SKM-1 (cell line): ENCODE results near the gene DTNBP1.
A peak's percentile ranks its signal among the peaks of the same experiment; 100 is the strongest.

Source experiments
- DNase-seq: peaks from one replicate; lab custom pipeline; 2025; ENCODE audit not compliant: unreplicated experiment; lab: John Stamatoyannopoulos, UW

DTNBP1 gene

DNA sequence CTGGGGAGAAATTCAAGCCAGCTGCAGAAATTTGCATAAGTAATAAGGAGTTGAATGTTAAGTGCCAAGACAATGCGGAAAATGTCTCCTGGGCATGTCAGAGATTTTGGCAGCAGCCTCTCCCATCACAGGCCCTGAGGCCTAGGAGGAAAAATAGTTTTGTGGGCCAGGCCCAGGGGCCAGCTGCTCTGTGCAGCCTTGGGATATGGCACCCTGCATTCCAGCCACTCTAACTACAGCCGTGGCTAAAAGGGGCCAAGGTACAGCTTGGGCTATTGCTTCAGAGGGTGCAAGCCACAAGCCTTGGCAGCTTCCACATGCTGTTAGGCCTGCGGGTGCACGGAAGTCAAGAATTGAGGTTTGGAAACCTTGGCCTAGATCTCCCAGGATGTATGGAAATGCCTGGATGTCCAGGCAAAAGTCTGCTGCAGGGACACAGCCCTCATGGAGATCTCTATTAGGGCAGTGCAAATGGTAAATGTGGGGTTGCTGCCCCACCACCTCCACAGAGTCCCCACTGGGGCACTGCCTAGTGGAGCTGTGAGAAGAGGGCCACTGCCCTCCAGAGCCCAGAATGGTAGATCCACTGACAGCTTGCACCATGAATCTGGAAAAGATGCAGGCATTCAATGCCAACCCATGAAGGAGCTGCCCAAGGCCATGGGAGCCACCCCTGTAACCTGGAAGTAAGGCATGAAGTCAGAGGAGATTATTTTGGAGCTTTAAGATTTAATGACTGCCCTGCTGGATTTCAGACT lies 126.5 kb downstream of the DTNBP1 start:
- DNase-seq, result no peak

DNA sequence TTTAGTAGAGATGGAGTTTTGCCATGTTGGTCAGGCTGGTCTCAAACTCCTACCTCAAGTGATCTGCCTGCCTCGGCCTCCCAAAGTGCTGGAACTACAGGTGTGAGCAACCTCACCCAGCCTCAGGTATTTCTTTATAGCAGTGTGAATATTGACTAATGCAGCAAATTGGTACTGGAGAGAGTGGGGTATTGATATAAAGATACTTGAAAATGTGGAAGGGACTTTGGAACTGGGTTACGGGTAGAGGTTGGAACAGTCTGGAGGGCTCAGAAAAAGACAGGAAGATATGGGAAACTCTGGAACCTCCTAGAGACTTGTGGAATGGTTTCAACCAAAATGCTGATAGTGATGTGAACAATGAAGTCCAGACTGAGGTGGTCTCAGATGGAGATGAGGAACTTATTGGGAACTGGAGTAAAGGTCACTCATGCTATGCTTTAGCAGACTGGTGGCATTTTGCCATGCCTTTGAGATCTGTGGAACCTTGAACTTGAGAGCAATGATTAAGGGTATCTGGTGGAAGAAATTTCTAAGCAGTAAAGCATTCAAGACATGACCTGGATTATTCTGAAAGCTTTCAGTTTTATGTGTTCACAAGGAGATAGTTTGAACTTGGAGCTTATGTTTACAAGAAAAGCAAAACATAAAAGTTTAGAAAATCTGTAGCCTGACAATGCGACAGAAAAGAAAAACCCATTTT lies 127.2 kb downstream of the DTNBP1 start:
- DNase-seq, result no peak

DNA sequence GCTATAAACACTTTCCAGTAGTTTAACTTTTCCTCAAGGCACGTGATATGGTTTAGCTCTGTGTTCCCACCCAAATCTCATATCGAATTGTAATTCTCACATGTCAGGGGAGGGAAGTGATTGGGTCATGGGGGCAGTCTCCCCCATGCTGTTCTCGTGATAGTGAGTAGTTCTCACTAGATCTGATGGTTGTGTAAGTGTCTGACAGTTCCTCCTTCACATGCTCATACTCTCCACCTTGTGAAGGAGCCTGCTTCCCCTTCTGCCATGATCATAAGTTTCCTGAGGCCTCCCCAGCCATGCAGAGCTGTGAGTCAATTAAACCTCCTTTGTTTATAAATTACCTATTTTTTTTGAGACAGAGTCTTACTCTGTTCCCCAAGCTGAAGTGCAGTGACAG lies 127.9 kb downstream of the DTNBP1 start:
- peak; percentile 80 for DNase-seq

DNA sequence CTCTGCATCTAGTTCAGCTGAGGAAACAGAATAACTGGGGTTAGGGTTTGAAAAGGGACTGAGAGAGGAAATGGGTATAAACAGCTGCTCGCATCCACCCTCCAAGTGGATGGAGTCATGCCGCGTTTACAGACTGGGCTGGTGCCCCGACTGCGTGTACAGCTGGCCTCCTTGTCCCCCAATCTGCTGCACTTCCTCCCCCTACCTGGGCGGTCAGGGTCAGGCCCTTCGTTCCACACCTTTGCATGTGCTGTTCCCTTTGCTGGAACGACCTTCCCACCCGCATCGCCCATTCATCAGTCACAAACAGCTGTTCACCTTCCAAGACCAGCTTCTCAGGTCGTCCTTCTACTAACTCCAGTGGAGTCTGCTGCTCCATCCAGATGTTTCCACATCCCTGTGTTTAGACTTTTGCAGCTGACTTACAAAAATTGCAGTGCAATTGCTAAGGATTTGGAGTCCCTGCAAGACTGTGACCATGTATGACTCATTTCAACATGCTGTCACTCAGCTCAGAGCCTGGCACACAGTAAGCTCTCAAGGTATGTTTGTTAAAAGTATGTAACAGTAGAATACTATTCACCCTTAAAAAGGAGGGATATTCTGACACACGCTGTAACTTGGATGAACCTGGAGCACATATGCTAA lies 129.3 kb downstream of the DTNBP1 start:
- no peak for DNase-seq

DNA sequence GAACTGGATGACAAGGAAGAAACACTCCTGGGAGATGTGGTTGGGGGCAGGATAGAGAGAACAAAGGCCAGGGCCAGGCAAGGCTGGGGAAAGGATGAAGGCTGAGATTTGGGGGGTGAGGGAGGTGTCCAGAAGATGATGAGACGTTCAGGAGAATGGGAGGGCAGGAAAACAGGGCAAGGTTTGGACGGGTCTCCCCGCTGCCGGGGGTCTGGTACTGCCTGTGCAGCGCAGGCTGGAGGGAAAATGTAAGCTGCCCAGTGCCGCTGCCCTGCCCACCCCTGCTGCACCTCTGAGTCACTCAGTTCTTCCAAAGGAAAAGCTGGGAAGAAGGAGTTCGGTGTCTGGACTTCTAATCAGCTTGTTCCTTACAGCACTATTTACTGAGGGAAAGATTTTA lies 130.9 kb downstream of the DTNBP1 start:
- no peak for DNase-seq

DNA sequence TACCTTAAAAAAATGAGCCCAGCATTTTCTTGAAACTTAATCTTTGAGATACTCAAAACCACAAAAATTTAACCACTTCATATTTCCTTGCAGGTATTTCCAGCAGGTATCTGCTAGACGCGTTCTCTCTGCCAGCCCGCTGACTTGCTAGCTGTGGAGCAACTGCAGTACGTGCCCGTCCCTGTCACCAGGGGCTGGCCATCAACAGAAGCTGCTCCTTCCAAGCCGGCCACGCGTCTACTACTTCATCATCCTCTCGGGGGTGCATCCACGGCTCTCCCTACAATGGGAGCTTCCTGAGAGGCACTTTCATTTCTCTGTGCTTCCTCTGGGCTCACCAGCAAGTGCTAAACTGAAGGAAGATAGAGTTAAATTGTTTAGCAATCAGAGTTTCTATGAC lies 132.4 kb downstream of the DTNBP1 start:
- no peak for DNase-seq

DNA sequence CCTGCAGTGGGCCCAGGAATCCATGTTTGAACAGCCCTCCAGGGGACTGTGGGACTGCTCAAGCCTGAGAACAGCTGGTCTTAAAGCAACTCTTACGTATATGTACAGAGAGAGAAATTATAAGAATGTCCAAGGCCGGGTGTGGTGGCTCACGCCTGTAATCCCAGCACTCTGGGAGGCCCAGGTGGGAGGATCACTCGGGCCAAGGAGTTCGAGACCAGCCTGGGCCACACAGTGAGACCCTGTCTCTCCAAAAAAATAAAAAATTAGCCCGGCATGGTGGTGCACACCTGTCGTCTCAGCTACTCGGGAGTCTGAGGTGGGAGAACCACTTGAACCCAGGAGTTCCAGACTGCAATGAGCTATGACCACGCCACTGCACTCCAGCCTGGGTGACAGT lies 134.0 kb downstream of the DTNBP1 start:
- DNase-seq, result no peak

DNA sequence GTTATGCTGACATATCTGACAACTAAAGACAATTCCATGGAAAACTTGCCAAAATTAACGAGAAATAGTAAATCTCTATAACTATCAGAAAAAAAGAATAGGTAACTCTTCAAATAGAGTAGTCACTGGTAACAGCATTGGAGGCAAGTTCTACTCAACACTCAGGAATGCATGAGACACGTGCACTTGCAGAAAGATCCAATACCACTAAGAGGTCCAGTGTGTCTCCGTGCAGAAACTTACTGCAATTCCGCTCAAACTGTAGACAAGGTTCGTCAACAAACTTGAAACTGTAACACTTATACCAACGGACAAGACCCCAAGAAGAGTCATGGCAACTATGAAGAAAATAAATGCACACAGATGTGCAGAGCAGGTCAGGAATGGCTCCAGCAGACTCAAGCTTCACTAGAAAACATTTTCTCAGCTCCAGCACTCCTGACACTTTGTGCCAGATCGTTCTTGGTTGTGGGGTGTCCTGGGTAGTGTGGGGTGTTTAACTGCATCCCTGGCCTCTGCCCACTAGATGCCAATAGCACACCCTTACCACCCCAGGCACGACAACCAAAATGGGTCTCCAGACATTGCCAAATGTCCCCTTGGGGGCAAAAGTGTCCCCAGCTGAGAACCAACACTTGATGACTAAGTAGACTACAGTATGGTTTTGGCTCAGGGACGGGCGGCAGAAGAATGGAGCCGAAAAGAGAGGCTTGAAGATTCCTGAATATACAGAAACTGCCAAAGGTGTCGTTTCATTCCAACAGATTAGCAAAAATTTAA lies 134.8 kb downstream of the DTNBP1 start:
- DNase-seq, result no peak

DNA sequence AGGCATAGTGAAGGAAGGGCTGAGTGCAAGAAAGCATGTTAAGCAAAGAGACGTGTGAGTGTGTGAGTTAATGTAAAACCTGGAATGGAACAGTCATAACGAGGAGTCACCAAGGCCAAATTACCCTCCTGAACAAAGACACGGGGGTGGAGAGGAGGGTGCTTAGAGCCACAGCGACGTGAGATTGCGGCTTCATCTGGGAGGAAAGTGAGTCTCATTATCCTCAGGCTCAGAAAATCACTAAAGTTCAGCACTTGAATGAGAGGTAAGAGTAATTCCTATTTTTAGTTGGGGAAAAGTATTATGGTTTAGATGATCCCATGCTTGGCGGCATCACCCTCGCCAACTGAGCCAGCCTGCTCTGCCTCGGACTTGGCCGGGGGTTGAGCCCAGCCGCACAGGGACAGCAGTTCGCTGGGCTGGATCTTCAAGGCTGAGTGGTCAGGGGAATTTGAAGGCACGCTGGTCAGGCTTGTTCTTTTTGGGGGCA lies 136.6 kb downstream of the DTNBP1 start:
- no peak for DNase-seq

DNA sequence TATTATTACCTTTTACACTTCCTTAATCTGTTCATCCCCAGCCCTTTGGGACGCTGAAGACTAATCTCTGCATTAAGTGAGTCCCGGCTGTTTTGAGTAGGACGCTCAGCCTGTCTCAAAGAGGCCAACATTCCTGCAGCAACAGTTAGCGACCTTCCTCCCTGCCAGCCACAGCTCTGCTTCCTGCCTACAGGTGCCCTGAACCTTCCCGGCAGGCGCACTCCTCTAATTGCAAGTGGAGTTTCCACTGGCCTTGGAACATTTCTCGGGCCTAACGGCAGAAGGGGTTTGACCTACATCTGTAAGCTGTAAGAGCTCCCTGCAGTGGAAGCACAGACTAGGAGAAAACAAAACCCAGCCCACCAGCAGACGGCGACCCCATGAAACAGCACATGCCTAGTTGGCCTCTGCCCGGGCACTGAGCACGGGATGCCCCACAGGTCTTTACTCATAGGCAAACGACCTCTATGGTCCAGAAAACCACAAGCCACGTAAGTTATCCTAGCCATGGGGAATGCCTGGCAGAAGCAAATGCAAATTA lies 137.9 kb downstream of the DTNBP1 start:
- no peak for DNase-seq

DNA sequence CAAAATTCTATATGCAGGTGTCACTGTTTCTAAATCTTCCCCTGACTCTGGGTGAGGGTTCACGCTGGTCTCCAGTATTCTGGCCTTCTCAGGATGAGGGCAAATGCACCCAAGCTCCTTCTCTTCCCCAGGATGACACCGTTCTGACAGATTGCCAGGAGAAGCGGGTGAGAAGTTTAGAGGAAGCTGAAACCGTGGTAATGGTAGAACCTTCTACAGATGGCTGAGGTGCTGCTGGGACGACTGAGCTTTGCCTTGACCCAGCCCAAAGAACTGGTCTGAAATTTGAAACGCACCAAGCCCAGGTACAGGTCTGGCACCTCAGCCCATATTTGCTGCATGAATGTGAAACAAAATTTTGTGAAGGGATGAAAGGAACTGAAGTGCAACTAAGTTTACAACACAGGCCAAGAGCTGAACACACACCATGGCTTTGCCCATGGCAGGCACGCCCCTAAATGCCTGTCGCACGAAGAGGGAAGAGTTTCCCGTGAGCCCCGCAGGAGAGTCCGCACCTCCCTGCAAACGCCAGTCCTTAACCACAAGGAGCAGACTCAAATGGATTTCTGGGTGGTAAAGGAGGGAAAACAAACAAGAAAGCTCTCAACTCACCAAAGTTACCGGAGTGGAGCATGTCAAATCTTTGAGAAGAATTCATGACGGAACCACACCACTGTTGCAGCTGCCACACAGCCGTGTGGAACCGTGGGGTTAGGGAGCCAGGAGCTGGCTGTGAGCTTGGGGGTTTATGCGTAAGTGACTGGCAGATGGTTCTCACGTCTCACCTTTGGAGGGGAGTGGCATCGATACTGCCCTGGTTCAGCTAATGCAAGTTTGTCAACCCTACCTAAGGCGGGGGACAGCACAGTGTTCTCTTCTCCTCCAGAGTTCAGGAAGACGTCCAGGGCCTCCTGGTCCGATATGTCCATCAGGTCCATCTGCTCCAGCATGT lies 138.9 kb downstream of the DTNBP1 start:
- no peak for DNase-seq

DNA sequence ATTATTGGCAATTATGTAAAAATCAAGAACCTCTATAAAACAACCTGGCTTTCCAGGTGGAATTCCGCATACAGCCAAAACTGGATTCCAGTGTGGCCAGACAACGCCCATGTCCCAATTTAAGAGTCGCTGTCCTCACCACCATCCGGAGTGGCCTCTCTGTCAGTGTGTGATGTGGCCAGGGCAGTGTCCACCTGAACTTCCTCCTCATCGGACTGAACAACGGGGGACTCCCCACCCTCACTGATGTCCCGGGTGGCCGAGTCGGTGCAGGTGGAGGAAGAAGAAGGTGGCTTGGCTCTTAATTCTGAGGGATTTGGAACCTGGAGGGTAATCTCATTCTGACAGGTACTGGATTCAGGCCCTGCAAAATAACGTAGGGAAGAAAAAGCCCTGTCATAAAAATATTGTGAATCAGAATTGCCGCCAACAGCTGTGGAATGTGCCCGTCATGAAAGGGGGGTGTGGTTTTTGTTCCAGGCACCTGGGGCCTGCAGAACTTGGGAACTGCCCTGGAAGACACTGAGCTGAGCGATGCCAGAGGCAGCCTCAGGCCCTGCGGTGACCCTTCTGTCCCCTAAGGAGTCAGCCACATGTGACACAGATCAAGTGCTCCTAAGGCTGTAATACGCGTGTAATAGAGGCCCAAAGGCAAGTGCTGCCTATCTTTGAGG lies 139.8 kb downstream of the DTNBP1 start:
- DNase-seq, result no peak

DNA sequence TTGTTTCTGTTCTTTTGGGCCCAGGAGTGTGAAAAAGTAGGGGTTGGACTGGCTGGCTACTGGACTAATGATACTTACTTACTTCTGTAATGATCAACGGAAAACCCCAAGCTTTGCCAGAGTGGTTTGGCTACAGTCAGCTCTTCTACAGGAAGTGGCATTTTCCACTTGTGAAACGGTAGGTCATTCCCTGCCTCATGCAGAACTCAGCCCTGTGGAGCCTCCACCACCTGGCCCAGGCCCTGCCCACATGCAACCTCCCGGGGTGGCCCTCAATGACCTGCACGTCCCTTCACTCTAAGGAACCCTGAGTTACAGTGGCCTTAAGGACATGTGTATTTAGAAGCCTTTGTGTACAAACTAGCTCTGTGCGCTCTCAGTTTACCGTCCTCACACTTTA lies 140.4 kb downstream of the DTNBP1 start:
- no peak for DNase-seq

DNA sequence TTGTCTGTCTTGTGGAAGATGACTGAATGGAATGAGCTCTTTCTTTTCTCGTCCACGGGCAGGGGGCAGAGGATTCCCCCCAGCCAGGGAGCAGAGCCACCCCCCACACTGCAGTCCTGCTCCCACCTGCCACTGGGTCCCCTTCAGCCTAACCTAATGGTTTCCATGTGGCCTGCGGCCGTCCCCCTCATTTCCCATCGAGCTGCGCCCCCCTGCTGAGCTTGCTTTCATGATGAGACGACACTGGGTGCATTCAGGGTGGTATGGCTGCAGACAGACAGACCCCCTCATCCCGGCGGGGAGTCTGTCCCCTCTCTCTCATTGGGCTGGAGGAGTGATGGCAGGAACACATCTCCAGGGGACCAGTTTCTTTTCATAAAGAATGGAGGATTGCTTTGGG lies 140.8 kb downstream of the DTNBP1 start:
- no peak for DNase-seq

DNA sequence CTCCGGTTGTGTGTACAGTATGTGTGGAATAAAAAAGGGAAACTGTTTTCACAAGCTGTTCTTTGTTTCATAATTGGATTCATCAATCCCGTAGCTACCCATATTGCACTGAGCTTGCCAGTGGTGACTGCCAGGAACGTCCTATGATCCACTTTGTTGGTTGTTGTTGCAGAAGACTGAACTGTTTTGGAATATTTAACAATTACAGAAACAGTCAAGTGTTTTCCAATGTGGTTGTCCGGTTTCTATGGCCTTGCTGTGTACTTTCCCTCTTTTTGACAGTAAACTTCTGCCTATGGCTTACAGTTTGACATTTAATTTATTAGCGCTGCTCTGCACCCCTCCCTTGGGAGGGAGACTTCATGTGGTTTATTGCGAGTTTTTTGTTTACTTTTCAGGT lies 141.2 kb downstream of the DTNBP1 start:
- DNase-seq, result no peak

DNA sequence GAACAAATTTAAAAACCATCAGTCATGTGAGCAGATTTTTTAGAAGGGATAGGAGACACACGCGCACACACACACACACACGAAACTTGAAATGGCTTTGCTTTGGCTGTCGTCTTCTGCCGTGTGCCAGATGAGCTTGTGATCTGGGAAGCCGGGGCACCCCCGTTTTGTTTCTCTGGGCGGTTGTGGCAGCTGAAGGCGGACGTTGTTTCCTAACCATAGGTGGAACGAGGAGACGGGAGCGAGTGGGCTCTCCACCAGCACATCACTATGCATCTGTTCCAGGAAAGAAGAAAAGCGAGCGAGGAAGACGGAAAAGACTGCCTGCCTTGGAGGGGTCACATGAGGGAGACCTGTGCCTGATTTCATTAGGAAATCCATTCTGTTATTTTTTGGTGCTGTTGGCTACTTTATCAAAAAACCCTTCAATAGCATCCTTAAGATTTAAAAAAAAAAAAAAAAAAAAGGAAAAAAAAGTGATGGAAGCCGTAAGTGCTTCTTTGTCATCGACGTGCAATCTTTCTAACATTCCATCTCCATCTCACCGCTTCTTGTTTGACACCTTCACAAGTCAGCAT lies 142.1 kb downstream of the DTNBP1 start:
- no peak for DNase-seq

DNA sequence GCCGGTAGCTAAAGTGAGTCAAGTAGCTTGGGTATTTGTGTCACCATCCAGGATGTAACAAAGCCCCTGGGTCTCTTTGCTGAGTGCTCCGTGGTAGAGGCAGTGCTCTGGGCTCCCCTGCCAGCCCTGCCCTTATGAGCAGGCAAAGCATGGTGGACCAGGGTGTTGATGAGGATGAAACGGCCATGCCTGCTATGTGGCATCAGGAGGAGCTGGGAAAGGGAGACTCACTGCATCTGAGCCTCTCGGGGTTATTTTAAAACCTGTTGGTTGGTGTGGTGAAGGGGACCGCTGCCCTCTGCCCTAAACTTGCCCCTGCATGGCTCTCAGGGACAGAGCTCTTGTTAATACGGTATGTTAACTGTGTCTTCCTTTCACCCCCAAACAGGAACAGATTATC lies 143.1 kb downstream of the DTNBP1 start:
- DNase-seq, result no peak

DNA sequence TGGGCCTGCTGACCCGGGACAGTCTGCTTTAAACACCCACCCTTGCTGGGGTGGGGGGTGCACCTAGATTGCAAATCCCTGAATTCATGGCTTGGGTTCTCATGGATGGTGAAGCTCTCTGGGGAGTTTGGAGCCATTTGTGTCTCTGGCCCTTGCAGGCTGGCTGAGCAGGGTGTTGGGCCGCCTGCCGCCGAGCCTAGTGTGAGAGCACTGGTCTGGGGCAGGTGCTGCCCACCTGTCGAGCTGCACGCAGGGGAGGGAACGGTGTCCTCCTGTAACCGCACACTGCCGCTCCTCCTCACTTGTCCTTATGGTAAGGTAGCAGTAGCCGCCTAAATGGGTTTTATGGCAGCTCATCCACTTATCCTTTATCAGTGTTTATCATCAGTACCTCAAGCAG lies 143.9 kb downstream of the DTNBP1 start:
- no peak for DNase-seq

DNA sequence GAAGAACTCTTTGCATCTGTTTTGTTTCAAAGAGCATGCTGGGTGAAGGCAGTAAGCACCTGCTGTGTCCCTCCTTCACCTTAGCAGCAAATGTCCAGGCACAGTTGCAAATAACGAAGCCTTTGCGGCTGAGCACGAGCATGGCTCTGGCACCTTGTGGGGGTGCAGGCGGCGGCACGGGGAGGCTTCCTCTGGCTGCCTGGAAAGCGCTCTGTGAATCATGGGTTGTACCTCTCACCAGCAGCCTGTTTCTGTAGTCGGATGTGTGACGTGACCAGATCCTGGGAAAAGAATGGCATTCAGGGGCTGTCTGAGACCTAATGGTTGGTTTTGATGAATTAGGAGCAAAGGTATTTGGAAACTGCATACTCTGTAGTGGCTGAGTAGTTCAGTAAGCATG lies 144.8 kb downstream of the DTNBP1 start:
- no peak for DNase-seq
